GM21723 (cell line): Measurements from ENCODE around the gene MTMR6.
"Not testable (repeated sequence)": the region's sequence is repeated elsewhere in the genome, so short reads cannot be mapped to it uniquely, and the experiment has no call there.

ENCODE experiments used
- ATAC-seq: cut with Tn5 transposase; IDR thresholded peaks from one replicate; pipeline ENCODE4 v1.9.1; 2021; ENCODE audit warnings: mild to moderate bottlenecking, moderate library complexity; ENCODE audit not compliant: unreplicated experiment

Gene MTMR6

DNA sequence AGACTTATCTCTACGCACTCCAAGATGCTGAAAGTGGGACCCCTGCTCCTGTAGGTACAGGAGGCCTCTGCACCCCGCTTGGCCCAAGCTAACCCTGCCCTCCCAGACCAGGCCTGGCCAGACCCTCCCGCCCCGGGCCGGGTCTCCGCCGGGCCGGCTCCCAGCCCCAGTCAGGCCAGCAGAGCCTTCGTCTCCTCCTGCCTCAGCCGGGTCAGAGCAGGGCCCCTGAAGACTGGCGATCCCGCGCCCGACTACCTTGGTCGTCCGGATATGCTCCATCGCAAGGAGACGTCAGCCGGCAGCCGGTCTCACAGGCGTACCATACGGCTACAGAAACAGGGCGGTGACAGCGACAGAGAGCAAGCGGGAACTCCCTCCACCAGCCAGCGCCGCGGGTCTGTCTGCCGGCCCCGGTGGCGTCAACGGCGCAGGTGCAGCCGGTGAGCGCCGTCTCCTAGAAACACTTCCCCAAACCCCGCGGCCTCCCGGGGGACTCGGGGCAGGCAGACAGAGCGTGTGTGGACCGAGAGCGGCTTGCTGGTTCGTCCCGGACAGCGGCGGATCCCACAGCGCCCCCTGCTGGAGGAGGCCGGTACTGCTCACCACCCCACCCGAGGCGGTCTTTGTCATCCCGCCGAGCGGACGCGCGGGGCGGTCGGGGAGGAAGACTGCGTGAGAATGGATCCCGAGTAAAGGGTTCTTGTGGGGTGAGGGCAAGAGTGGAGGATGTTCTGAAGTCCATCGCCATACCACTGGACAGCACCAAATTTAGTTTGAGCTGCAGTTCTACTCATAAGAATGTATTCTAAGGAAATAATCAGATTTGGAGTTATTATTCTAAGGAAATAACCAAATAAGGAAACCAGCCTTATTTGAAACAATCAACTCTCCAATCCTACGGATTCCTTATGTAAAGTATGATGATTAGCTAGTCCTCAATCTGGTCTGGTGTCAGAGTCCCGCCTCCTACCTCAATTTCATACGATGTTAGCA, at the start of gene MTMR6:
TSS of gene MTMR6 (minus strand) at position 520 of the 993 bp plus-strand sequence. CDS start at position 279, 241 bp downstream.
- ATAC-seq: peak; percentile 96

DNA sequence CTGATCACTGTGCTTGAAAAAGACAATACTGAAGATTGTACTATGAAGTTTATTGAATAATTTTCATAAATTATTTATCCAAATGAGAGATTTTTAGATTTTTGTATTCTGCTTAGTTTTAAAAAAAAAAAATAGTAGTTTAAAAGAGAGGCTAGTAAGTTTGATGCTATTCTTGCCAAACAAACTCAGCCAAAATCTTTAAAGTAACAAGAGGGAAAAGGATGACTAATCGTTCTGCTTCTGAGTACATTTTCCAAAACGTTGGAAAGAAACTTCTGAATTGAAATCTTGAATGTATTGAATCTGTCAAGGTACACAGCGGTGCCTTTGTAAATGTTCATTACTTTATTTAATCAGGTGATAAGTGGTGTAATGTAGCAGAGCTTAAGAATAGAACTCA, 48.6 kb upstream of the MTMR6 start:
- no peak for ATAC-seq

GRCh38 chr13:25330541-25330940, 43.3 kb upstream of the MTMR6 start:
- ATAC-seq: no peak

DNA sequence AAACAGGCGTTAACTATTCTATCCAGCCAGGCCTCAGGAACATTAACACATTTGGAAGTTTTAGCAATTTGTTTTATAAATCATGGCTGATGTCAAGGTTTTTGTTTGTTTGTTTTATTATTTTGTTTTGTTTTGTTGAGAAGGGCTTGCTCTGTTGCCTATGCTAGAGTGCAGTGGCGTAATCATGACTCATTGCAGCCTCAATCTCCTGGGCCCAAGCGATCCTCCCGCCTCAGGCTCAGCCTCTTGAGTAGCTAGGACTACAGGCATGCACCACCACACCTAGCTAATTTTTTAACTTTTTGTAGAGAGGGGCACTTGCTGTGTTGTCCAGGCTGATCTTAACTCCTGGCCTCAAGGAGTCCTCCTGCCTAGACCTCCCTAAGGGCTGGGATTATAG, 42.4 kb upstream of the MTMR6 start:
- ATAC-seq: no peak

DNA sequence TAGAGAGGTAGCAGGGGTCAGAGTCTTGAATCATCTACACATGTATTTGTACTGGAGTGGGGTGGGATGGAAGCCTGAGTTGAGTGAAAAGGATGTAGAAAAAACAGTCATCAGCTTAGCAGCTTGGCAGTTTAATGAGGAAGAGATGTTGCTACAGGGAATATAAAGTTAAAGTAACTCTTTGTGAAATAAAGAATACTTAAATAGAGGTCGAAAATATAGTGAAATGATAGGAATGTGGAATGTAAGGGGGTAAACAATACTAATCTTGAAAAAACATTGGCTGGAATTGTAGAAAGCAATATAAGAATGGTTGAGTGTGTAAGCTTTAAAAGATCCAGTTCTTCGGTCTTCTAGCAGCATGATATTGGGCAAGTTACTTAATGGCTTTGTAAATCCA, 36.8 kb upstream of the MTMR6 start:
- ATAC-seq: no peak

- no peak for ATAC-seq
These were observed 32.5 kb upstream of the MTMR6 start for GRCh38 chr13:25319771-25320170.

DNA sequence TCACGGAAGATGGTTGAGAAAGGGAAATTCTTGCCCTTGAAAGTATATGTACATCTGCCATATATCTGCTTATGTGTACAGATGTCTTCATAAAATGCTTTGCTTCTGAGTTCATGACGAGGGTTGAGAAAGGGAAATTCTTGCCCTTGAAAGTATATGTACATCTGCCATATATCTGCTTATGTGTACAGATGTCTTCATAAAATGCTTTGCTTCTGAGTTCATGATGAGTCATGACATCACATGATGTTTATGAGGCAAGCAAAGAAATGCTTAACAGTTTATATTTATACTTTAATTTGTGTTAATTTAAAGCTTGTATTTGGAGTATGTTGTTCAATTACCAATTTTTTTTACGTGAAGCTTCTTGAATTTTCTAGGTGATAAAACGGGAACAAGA, 31.7 kb upstream of the MTMR6 start:
- not testable (repeated sequence) for ATAC-seq

DNA sequence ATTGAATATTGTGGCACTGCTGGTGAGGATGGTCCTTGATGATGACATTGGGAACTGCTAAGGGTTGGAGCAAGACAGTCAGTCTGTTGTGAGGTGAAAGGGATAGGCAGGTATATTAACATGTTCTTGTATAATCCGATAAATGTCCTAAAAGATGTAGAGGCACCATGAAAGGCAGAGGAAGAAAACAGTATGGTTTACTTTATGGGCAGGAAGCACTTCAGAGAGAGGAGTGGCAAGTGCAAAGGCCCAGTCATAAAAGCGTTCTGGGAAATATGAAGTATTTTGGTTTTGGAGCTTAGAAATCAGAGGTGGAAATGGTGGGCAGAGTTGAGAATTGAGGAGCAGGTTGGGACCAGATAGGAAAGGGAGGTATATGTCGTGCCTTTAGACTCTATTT, 23.6 kb upstream of the MTMR6 start:
- no peak for ATAC-seq

GRCh38 chr13:25306671-25307464, 19.6 kb upstream of the MTMR6 start:
- ATAC-seq: no peak

DNA sequence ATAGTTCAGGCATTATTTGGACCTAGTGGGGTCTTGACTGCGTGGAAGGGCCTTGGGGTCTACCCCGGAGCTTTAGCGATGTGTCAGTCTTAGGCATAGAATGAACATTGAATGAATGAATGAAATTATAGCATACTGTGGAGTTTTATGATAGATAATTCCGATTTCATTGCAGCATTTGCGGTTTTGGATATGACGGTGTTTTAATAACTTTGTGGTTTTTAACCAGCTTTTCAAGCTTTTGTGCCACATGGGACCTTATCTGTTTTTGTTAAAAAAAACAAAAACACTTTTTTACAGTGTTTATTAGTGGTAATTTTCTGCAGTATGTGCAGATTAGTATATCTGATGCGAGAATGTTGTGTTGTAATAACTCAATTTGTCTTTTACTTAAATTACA, 14.8 kb upstream of the MTMR6 start:
- ATAC-seq: no peak

- ATAC-seq: peak; percentile 99
These were observed 14.2 kb upstream of the MTMR6 start, which contains the start of gene NUP58 for GRCh38 chr13:25301347-25302113. NUP58 (plus strand) TSS chr13:25301625; CDS start chr13:25301774, 149 bp downstream.

GRCh38 chr13:25300861-25301346, 13.6 kb upstream of the MTMR6 start:
- peak; percentile 20 for ATAC-seq

DNA sequence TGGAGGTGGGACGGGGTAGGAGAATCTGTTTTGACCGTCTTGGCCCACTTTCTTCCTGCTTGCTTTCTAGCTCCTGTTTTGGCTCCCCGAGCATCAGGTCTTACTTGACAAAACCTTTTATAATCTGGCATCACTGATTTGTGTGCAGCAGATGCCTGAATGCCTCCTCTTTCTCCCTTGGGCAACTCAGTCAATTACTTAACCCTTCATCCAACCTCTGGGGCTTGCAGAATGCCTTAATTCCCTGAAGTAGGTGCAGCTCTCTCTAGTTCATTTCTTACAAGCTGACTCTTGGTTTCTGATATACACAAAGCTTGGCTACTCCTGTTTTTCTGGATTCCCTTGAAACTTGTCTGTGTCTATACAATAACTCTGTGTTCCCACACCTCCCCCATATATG, 8.4 kb upstream of the MTMR6 start:
- no peak for ATAC-seq

DNA sequence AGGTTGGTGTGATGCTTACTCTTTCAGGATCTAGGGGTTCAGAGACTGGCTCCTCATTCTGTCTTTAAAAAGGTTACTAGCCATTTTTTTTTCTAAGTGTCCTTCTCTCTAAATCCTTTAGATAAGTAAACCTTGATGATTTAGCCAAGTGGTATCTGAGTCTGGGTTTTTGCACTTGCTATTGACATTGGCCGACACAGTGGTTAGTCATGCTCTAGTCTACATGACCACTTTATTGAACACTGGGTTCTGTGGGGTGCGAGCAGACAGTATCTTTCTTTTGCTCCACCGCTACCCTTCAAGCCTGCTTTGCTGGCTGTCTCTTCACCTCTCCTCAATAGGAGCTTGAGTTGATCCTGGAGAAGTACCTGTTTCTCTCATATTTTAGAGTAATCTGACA, 7.9 kb upstream of the MTMR6 start:
- no peak for ATAC-seq

DNA sequence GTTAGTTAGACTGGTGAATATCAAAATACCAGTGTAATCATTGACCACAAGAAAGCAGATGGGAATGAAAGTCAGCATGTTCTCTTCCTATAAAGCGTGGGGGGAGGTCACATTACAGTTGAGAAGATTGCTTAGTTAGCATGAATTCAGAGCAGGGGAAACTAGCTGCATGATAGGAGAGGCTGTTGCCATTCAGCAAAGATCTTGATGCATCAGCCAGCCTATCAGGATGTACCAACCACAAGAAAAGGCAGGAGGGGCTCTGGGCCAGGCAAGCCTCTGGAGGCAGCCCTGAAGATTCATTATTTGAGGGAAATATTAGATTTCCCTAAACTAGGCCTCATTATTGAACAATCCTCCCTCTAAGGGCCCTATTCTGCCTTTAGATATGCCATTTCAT, 5.0 kb upstream of the MTMR6 start:
- no peak for ATAC-seq

DNA sequence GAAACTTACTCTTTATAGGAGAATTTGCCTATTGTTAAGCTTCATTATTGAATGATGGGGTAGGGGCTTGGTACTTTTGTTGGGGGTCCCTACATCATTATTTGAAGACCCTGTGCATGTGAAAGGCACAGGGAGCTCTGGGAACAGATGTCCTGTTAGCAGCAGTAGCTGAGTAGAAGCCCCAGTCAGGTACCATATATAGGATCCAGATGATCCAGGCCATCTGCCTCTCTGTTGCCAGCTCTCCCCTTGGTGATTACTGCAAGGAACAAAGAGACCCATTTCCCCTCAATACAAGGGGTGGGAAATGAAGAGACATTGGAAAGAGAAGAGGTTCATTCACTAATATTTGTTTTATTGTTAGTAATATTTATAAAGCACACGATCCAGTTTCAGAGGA, 4.4 kb upstream of the MTMR6 start:
- no peak for ATAC-seq

DNA sequence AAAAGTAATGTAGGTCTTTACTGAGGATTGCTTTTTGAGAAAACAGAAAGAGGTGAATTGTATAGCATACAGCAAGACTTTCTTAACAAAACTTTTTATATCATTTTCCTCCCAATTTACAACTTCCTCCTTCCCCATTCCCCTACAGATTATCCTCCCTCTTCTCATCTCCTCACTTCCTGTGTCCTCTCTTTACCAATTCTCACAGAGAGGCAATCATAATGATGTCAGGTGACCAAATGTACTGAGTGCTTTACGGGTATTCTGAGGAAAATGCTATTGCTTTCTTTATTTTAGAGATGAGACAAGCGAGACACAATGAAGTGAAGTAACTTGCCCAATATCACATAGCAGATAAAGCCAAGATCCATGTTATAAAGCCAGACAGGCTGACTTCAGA, 1.7 kb upstream of the MTMR6 start:
- no peak for ATAC-seq

GRCh38 chr13:25286308-25286968, 850 bp downstream of the MTMR6 start:
- ATAC-seq: peak; percentile 31

DNA sequence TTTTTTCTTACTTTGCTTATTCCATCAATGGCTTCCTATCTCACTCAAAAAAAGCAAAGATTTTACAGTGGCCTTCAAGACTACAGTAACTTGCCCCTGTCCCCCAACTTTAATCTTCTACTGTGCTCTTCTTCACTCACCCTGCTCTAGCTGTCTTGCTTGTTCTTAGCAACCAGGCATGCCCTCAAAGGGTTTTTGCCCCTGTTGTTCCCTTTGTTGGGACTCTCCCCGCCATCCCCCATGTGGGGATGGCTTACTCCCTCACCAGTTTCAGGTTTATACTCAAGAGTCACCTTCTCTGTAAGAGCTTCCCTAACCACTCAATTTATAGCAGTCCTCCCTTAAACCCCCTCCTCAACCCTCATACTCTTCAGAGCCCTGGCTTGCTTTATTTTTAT, 5.4 kb downstream of the MTMR6 start:
- ATAC-seq: peak; percentile 34
